ENCODE data around the gene TARP.

The TARP gene

GRCh38 chr7:38310591-38311101, 37.2 kb upstream of the TARP start:
- DNase-seq (no peak), ATAC-seq (no peak)
- Mint-ChIP-seq H3K27me3 (no peaks in the 10 kb centered on the region), H3K9me3 (no peaks in the 10 kb centered on the region), H3K4me1 (peaks cover 60% of the 10 kb centered on the region), H3K4me3 (peak overlapping the region; percentile 71), H3K27ac (peak overlapping the region; percentile 75), H3K36me3 (ENCODE audit: low read depth) (no peaks in the 10 kb centered on the region)

GRCh38 chr7:38309555-38309954, 36.1 kb upstream of the TARP start:
- DNase-seq (peak; percentile 31), ATAC-seq (peak; percentile 64)
- Mint-ChIP-seq H3K4me1 (peaks cover 65% of the 10 kb centered on the region), H3K27me3 (no peaks in the 10 kb centered on the region), H3K36me3 (ENCODE audit: low read depth) (no peaks in the 10 kb centered on the region), H3K27ac (peak overlapping the region; percentile 80), H3K4me3 (peak overlapping the region; percentile 51), H3K9me3 (no peaks in the 10 kb centered on the region)

- ATAC-seq, result peak; percentile 13
- no peaks in the 10 kb centered on the region for H3K27me3 Mint-ChIP-seq
- H3K9me3 Mint-ChIP-seq, result no peaks in the 10 kb centered on the region
- H3K4me1 Mint-ChIP-seq, result peaks cover 61% of the 10 kb centered on the region
- H3K4me3 Mint-ChIP-seq, result no peak overlapping the region
- DNase-seq, result no peak
- H3K36me3 Mint-ChIP-seq (ENCODE audit: low read depth), result no peaks in the 10 kb centered on the region
- H3K27ac Mint-ChIP-seq, result no peak overlapping the region
Measured at GRCh38 chr7:38308140-38308539, 34.7 kb upstream of the TARP start.

- DNase-seq (no peak), ATAC-seq (no peak)
- Mint-ChIP-seq H3K9me3 (no peaks in the 10 kb centered on the region), H3K27me3 (no peaks in the 10 kb centered on the region), H3K4me1 (peaks cover 56% of the 10 kb centered on the region), H3K36me3 (ENCODE audit: low read depth) (no peaks in the 10 kb centered on the region), H3K27ac (no peak overlapping the region), H3K4me3 (no peak overlapping the region)
Measured at GRCh38 chr7:38307640-38308039, 34.2 kb upstream of the TARP start.

GRCh38 chr7:38306914-38307313, 33.5 kb upstream of the TARP start:
- Mint-ChIP-seq H3K27me3 (no peaks in the 10 kb centered on the region), H3K4me3 (no peak overlapping the region), H3K36me3 (ENCODE audit: low read depth) (no peaks in the 10 kb centered on the region), H3K9me3 (no peaks in the 10 kb centered on the region), H3K27ac (peak overlapping the region; percentile 81), H3K4me1 (peaks cover 50% of the 10 kb centered on the region)
- ATAC-seq, result no peak
- no peak for DNase-seq

- Mint-ChIP-seq H3K9me3 (no peaks in the 10 kb centered on the region), H3K27me3 (no peaks in the 10 kb centered on the region), H3K4me3 (no peak overlapping the region), H3K27ac (no peak overlapping the region), H3K4me1 (peaks cover 50% of the 10 kb centered on the region), H3K36me3 (ENCODE audit: low read depth) (no peaks in the 10 kb centered on the region)
- DNase-seq (no peak), ATAC-seq (no peak)
Measured at GRCh38 chr7:38306171-38306570, 32.7 kb upstream of the TARP start.

- peaks cover 35% of the 10 kb centered on the region for H3K4me1 Mint-ChIP-seq
- no peaks in the 10 kb centered on the region for H3K36me3 Mint-ChIP-seq (ENCODE audit: low read depth)
- H3K9me3 Mint-ChIP-seq, result no peaks in the 10 kb centered on the region
- peak overlapping the region; percentile 76 for H3K27ac Mint-ChIP-seq
- peak overlapping the region; percentile 78 for H3K4me3 Mint-ChIP-seq
- ATAC-seq, result peak; percentile 47
- H3K27me3 Mint-ChIP-seq, result no peaks in the 10 kb centered on the region
- no peak for DNase-seq
Measured at GRCh38 chr7:38303866-38304265, 30.4 kb upstream of the TARP start.

- Mint-ChIP-seq H3K36me3 (ENCODE audit: low read depth) (no peaks in the 10 kb centered on the region), H3K4me1 (peaks cover 16% of the 10 kb centered on the region), H3K27me3 (no peaks in the 10 kb centered on the region), H3K9me3 (no peaks in the 10 kb centered on the region), H3K4me3 (peak overlapping the region; percentile 83), H3K27ac (peak overlapping the region; percentile 62)
- peak; percentile 54 for ATAC-seq
- no peak for DNase-seq
Measured at GRCh38 chr7:38300175-38300574, 26.7 kb upstream of the TARP start.

GRCh38 chr7:38299275-38299931, 26.0 kb upstream of the TARP start:
- peaks cover 10% of the 10 kb centered on the region for H3K4me1 Mint-ChIP-seq
- H3K27me3 Mint-ChIP-seq, result no peaks in the 10 kb centered on the region
- no peaks in the 10 kb centered on the region for H3K9me3 Mint-ChIP-seq
- DNase-seq (no peak), ATAC-seq (no peak)
- peak overlapping the region; percentile 83 for H3K4me3 Mint-ChIP-seq
- H3K36me3 Mint-ChIP-seq (ENCODE audit: low read depth), result no peaks in the 10 kb centered on the region
- peak overlapping the region; percentile 62 for H3K27ac Mint-ChIP-seq

- H3K9me3 Mint-ChIP-seq, result no peaks in the 10 kb centered on the region
- H3K4me1 Mint-ChIP-seq, result peaks cover 12% of the 10 kb centered on the region
- no peak overlapping the region for H3K4me3 Mint-ChIP-seq
- H3K27me3 Mint-ChIP-seq, result no peaks in the 10 kb centered on the region
- no peak overlapping the region for H3K27ac Mint-ChIP-seq
- no peaks in the 10 kb centered on the region for H3K36me3 Mint-ChIP-seq (ENCODE audit: low read depth)
- DNase-seq, result no peak
- no peak for ATAC-seq
Measured at GRCh38 chr7:38296059-38296857, 22.8 kb upstream of the TARP start.

- no peaks in the 10 kb centered on the region for H3K27me3 Mint-ChIP-seq
- ATAC-seq (no peak), DNase-seq (no peak)
- no peak overlapping the region for H3K4me3 Mint-ChIP-seq
- no peak overlapping the region for H3K27ac Mint-ChIP-seq
- no peaks in the 10 kb centered on the region for H3K36me3 Mint-ChIP-seq (ENCODE audit: low read depth)
- H3K4me1 Mint-ChIP-seq, result peaks cover 8% of the 10 kb centered on the region
- H3K9me3 Mint-ChIP-seq, result no peaks in the 10 kb centered on the region
Measured at GRCh38 chr7:38294926-38295325, 21.5 kb upstream of the TARP start.

- H3K4me1 Mint-ChIP-seq, result peaks cover 7% of the 10 kb centered on the region
- DNase-seq, result no peak
- H3K36me3 Mint-ChIP-seq (ENCODE audit: low read depth), result no peaks in the 10 kb centered on the region
- H3K4me3 Mint-ChIP-seq, result no peak overlapping the region
- no peak overlapping the region for H3K27ac Mint-ChIP-seq
- no peaks in the 10 kb centered on the region for H3K27me3 Mint-ChIP-seq
- ATAC-seq, result no peak
- H3K9me3 Mint-ChIP-seq, result no peaks in the 10 kb centered on the region
Measured at GRCh38 chr7:38292442-38292841, 19.0 kb upstream of the TARP start.

GRCh38 chr7:38291650-38292049, 18.2 kb upstream of the TARP start:
- ATAC-seq, result no peak

GRCh38 chr7:38291117-38291647, 17.7 kb upstream of the TARP start:
- no peak overlapping the region for H3K27ac Mint-ChIP-seq
- DNase-seq (no peak), ATAC-seq (no peak)
- H3K36me3 Mint-ChIP-seq (ENCODE audit: low read depth), result no peaks in the 10 kb centered on the region
- H3K27me3 Mint-ChIP-seq, result no peaks in the 10 kb centered on the region
- peaks cover 7% of the 10 kb centered on the region for H3K4me1 Mint-ChIP-seq
- H3K4me3 Mint-ChIP-seq, result no peak overlapping the region
- H3K9me3 Mint-ChIP-seq, result no peaks in the 10 kb centered on the region

More at GRCh38 chr7:38291650-38292049, 18.2 kb upstream of the TARP start:
- Mint-ChIP-seq H3K9me3 (no peaks in the 10 kb centered on the region), H3K36me3 (ENCODE audit: low read depth) (no peaks in the 10 kb centered on the region), H3K27me3 (no peaks in the 10 kb centered on the region), H3K4me1 (peaks cover 7% of the 10 kb centered on the region), H3K27ac (no peak overlapping the region), H3K4me3 (no peak overlapping the region)
- no peak for DNase-seq

- Mint-ChIP-seq H3K9me3 (no peaks in the 10 kb centered on the region), H3K4me3 (no peak overlapping the region), H3K27ac (no peak overlapping the region), H3K4me1 (peaks cover 17% of the 10 kb centered on the region), H3K27me3 (no peaks in the 10 kb centered on the region), H3K36me3 (ENCODE audit: low read depth) (no peaks in the 10 kb centered on the region)
- DNase-seq (no peak), ATAC-seq (no peak)
Measured at GRCh38 chr7:38284553-38284952, 11.1 kb upstream of the TARP start.
